DMS53 (cell line): Measurements from ENCODE around the gene CHST15.
"Not testable (repeated sequence)": the region's sequence is repeated elsewhere in the genome, so short reads cannot be mapped to it uniquely, and the experiment has no call there.

Experiments used
- DNase-seq: peaks from one replicate; lab custom pipeline; 2025; lab: John Stamatoyannopoulos, UW

Gene CHST15

DNA sequence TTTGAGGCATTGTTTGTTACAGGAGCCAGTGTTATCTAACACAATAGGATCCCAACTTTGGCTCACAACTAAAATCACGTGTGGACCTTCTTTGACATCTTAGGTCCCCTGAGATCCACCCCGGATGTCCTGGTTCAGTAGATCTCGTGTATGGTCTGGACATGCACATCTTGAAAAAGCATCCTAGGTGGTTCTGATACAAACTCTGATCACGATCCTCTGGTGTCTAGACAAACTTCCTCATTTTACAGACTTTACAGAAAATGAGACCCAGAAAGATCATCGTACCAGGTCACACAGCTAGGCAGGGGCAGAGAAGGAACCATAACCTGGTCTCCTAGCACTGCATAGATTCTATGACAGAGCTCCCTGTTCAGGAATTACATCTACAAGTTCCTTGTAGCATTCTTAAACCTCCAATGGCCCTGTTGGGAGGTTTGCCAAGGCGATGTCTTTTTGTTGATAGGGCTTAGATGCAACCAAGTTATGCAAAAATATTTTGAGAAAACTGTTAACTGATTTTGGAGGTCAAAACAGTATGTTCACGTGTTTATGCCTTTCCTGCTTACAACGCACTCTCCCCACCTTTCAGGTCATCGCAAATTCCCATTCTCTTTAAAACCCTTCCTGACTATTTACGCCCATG lies 30.8 kb upstream of the CHST15 start:
- DNase-seq = no peak

DNA sequence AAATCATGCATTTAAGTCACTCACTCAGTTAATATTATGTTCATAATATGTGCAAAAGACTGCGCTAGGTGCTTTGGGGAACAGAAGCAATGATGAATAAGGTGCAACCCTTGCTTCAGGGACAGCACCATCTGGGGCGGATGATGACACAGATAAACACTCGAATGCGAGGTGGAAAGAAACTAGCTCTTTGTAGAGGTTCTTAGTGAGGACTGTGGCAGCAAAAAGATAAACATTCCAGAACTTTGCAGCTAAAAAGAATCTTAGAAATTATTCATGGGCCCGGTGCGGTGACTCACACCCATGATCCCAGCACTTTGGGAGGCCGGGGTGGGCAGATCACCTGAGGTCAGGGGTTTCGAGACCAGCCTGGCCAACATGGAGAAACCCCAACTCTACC lies 29.8 kb upstream of the CHST15 start:
- DNase-seq = no peak

DNA sequence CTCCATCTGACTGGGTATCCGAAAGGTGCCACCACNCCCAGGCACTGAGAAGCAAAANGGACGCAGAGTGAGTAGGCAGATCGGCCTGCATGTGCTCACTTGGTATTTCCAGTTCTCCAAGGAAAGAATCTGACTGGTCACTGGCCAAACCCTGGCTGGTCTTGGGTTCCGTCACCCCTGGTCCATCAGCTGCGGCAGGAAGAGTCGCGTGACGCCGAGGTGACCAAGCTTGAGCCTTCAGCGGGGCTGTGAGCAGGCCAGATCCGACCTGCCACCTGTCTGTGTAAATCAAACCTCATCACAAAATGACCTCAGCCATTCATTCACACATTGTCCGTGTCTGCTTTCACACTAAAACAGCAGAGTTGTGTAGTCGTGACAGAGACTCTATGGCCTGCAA lies 28.8 kb upstream of the CHST15 start:
- no peak for DNase-seq

DNA sequence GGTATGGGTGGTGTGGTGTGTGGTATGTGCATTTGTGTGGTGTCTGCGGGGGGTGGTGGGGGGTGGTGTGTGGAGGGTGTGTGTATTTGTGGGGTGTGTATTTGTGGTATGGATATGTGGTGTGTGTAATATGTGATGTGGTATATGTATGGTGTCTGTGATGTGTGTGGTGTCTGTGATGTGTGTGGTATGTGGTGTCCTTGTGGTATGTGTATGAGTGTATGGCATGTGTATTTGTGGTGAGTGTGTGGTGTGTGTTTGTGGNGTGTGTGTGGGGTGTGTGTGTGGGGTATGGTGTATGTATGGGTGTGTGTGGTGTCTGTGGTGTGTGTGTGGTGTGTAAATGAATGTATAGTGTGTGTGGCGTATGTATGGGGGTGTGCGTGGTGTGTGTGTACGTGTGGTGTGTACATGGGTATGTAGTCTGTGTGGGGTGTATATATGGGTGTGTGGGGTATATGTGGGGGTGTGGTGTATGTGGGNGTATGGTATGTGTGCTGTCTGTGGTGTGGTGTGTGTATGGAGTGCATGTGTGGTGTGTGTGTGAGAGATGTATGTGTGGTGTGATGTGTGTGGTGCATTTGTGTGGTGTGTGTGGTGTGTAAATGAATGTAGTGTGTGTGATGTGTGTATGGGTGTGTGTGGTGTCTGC lies 27.1 kb upstream of the CHST15 start:
- no peak for DNase-seq

DNA sequence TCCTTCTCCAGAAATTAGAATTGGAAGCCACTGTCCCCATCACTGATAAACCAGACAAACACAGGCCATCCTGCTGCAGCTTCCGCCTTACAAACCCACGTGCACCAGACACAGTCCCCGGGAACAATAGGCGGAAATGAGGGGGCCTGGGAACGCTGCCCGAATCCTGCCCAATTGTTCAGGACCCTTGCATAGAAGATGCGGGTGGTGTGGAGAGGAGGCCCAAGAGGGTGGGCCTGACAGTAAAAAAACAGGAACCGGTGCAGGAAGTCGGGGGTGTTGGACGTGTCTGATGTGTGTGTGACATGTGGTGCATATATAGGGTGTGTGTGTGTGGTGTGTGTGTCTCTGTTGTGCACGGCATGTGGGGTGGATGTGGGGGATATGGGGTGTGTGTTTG lies 26.5 kb upstream of the CHST15 start:
- DNase-seq = no peak

DNA sequence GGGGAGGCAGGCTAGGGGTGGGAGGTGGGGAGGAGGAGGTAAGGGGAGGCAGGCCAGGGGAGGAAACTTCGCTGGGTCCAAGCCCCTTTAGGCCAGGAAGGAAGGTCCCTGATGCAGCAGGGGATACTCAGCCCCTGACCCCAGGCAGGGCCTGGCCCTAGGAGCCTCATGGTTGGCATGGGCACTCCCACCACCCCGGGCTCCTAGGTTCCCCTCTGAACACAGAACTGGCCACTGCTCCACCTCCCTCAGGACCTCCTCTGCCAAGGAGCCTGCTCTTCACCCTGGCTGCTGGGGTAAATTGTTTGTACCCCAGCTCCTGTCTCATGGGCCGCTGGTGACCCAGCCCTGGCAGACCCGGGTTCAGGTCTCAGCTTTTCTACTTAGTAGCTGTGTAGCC lies 25.8 kb upstream of the CHST15 start:
- no peak for DNase-seq

DNA sequence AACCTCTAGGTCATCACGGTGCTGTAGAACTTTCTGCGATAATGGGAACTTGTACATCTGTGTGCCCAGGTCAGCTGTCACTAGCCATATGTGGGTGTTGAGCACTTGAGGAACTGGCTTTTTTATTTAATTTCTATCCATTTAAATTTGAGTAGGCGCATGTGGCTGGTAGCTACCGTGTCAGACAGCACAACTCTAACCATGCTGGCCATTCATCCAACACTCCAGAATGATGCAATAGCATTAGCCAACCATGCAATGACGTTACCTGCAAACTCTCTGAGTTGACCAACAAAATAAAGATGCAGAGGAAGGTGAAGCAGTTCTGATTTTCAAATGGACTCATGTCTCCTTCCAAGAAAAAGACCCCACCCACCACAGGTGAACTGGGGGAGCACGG lies 24.4 kb upstream of the CHST15 start:
- no peak for DNase-seq

DNA sequence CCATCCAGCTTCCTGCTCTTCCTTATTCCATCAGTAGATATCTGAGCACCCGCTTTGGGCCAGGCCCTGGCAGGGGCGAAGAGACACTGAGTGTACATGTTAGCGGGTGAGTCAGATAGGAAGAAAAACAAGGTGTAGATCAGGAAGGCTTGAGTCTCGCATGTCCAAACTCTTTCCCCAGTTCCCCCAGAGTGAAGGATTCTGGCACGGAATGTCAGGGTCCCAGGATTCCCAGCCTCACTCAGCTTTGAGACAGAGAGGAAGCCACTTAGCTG lies 24.1 kb upstream of the CHST15 start:
- DNase-seq = no peak

DNA sequence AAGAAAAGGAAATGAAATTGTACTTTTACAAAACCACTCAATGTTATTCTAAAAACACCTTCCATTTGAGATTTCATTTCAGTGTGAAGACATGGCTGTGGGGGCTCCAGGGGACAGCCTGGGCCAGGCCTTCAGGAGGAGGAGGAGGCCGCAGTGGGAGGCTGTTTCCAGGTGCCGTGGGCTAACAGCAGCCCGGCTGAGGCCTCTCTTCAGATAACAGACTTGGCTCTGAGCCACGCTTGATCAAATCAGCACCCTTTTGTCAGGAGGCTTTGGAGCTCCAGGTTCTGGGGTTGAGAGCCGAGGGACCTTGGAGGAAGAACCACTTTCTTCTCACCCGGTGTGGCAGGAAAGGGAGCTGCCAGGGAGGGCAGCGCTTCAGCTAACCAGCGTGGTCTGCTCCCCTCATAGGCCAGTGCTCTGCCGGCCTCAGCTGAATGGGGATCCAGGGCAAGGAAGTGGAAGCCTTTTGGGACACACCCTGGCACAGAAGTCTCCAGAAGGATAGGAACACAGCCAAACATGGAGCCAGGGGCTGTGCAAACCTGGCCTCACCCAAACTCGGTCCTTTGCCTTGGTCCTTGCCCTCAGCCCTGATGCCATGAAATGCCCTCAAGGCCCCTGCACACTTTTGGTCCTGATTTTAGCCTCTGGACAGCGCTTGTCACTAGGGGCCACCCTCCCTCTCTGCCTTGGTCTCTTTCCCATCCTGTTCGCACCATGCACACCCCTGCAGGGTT lies 23.5 kb upstream of the CHST15 start:
- no peak for DNase-seq

DNA sequence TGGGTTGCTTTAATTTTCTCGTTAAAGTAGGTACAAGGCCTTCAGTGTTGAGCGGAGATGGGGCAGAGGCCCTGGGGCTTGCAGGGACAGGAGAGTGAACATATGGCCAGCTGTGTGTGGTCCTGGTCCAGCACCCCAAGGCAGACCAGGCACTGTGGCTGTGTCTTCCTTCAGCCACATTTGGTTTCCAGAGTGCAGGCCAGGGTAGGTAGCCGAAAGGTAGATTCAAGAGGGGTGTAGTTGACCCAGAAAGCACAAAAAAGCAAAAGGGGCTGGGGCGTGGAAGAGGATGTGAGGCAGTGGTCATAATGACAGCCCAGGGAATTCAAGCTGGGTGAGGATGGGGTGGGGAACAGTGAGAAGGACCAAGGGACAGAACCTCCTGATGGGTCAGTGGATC lies 21.3 kb upstream of the CHST15 start:
- no peak for DNase-seq

DNA sequence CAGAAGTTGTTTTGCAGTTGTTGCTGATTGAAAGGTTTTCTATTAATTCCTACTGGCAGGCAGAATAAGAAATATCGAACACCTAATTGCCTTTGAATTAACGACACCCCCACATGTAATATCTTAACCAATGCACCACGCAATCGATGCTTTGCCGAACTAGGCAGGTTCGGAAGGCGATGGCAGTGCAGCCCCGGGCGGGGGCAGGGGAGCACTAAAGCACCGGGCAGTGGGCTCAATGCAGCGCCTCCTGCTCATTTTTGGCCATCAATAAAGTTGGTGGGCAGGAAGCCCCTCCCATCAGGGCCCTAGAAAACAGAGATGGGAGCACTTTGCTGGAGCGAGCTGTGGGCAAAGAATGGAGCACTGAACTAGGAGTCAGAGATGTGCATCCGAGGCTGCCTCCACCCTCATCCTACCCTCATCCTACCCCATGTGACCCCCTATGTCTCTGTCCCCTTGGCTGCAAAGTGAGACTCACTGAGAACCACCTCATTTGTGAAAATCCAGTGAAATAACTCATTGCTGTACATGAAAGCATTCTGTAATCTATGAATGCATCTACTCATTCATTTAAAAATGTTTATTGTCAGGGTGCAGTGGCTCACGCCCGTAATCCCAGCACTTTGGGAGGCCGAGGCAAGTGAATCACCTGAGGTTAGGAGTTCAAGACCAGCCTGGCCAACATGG lies 19.6 kb upstream of the CHST15 start:
- DNase-seq = no peak

DNA sequence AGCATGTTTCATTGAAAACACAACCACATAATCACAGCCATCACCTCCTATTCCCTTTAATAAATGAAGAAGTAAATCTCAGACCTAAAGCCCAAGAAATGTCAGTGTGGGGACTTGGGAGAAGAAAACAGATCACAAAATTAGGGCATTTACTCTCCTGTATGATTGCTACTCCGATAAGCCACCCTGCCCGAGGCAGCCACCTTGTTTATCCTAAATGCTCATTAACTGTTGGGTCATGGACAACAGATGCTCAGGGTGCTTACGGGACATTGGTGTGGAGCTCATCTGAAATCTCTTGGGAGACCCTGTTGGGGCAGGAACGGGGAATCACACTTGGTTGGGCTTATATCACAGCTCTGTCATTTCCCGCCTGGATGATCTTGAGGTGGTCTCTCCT lies 17.5 kb upstream of the CHST15 start:
- no peak for DNase-seq

DNA sequence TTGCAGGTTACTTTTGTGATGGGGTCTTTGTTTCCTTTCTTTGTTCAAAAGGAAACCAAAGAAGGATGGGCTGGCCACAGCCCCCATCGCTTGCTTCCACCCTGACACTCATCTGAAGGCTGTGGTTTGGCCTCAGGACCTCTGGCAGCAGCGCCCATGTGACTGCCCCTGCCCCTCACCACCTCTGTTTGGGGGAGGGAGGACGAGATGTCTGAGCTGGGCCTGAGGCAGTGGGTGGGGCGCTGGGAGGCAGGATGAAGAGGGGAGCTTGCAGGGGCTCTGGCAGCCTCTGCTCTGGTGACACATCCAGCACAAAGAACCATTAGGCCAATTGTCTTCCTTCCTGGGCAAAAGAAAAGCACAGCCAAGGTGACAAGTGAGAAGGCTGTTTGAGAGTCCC lies 15.9 kb upstream of the CHST15 start:
- DNase-seq = no peak

DNA sequence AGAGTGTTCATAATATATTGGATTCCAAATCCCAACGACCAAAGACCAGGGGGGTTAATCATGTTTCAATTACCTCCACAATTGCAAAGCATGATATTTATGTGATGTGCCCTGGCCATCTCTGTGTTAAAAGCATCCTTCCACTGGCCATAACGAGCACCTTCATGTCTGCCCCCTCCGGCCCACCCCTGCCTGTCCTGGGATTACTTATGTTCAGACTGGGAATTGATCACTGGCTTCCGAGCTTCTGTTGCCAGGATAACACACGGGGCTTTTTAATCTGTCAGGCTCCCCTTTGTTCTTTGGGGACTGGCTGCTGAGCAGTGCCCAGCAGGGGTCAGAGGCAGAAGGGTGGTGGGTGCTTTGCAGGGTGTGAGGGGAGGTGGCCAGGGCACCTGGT lies 13.7 kb upstream of the CHST15 start:
- DNase-seq = no peak

DNA sequence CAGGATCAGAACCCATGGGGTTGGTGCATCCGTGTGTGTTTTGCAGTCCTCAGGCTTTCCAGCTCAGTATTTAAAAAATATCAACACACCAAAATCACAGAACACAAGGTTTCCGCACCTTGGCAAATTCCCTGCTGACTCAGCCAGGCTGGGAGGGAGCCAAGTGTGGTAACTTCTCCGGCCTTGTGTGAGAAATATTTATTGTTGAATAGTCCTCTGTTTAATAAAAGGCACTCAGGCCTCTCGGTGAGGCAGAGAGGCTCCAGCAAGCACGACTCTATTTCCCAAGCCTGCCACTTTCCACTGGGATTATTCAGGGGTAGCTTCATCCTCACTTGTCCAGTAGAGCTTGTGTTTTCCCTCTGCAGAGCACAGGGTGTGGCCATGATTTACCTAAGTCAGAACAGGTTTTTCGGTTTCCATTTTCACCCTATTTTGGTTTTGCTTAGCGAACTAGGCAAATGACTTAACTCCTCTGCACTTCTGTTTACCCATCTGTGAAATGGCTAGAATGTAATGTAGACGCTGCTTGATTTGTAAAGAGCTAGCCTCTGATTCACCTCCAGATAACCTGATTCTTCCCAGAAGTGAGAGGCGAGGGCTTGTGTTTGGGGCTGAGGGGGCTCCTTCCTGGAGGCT lies 13.0 kb upstream of the CHST15 start:
- DNase-seq = no peak

DNA sequence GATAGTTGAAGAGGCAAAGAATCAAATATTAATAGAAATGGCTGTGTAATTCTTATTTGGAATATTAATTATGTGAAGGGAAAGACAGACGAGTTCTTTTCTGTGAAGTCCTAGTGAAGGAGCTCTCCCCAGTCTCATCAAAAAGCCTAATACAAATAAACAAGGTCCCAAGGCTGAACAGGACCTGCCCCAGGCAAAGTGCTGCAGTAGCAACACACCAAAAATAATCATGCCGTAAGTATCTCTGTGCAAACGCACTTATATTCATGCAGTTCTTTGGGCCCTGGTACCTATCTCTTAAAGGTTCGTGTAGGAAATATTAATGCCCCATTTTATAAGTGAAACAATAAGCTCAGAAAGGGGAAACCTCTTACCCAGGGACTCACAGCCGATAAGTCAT lies 12.2 kb upstream of the CHST15 start:
- no peak for DNase-seq

DNA sequence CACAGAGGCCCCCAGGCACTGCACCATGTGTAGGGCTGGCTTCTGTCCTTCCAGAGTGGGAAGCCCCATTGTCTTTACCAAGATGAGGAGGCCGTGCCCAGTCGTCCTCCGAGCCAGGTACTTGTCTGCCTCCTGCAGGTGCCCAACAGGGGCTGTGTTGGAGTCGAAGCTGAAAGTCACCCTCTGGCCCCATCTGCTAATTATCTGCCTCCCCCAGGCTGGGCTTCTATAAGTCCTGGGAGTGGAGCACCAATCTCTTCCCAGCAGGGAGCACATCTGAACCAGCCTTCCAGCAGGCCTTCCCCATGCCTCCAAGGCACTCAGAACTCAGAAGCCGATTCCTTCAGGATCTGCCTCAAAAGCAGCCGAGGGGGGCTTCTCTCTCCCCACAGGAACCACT lies 11.6 kb upstream of the CHST15 start:
- no peak for DNase-seq

DNA sequence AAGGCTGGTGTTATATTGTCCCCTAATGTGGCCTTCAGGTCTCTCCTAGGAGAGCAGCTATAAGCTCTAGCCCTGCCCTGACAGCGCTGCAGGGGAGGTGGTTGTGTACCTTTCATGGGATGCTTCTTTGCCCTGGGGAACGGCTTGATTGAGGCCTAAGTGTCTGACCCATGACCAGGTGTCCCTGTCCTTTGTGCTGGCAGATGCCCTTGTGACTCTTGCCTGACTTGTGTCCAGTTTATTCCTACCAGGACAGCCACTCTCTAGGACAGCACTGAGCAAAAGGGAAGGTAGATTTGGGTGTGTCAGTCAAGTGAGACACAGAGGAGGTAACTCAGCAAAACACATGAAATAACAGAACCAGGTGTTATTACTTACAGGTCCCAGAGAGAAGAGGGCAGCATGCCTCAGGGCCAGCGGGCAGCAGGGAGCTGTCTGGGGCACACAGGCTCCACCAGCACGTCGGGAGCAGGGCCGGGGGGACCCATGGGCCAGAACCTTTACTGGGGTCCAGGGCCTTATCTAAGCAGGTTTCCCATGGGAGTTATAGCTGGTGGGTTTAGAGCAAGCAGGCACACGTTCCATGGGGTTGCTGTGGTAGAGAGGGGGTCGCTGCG lies 10.7 kb upstream of the CHST15 start:
- no peak for DNase-seq

DNA sequence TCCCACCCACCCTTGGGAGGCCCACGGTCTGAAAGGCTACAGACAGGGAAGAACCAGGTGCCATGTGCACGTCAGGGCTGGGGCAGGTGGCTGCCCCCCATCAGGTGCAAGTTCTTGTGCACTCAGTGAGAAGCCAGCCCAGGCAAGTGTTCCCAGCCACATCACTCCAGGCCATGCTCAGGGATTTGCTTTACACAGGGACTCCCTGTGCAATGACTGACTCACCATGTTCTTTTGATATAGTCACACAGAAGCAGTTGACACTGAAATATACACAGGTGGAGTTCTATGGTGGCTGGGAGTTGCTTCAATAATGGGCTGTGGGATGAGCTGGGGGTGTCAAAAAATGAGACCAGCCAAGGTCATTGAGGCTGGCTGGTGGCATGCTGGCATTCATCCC lies 8.0 kb upstream of the CHST15 start:
- DNase-seq = no peak

DNA sequence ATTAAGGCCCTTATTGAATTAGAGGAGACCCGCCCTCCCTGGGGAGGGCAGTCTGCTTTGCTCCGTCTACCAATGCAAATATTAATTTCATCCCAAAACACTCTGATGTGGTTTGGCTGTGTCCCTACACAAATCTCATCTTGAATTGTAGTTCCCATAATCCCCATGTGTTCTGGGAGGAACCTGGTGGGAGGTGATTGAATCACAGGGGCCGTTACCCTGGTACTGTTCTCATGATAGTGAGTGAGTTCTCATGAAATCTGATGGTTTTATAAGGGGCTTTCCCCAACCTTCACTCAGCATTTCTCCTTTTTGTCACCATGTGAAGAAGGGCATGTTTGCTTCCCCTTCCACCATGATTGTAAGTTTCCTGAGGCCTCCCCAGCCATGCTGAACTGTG lies 7.3 kb upstream of the CHST15 start:
- DNase-seq = not testable (repeated sequence)

DNA sequence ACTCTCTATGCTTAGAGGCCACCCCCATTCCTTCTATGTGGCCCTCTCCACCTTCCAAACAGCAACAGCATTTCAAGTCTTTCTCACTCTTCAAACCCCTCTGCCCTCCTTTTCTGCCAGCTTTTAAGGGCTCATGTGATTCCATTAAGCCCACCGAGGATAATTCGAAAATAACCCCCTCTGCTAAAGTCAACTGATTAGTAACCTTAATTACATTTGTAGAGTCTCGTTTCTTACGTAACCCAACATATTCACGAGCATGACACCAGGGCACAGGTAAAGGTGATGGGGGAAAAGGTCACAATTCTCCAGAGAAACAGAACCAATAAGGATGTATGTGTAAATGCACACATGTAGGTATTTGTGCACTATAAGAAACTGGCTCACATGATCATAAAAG lies 6.7 kb upstream of the CHST15 start:
- no peak for DNase-seq

DNA sequence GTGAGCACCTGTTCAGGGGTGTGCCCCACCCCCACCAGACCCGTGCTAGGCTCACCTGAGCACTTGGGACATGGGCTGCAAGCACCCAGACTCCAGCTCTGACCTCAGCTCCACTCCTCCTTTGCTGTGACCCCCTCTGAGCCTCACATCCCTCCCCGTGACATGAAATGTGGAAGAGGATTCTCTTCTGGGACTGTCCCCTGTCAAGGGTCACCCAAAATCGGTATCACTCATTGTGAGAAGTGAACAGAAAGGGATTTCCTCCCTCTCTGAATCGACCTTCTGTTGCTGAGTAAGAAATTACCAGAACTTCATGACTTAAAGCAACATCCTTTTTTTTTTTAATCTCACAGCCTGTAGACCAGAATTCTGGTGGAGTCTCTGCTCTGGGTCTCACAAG lies 6.2 kb upstream of the CHST15 start:
- DNase-seq = no peak
